ENCODE results near the gene HS1BP3. TPM values are rescaled to one million over a fixed set of nuclear protein-coding genes. Genes with fewer than 3 reads are reported as not detected.

The HS1BP3 gene
- total RNA-seq, 1 donor from 2014 or later: 19.6 TPM

- no peak for DNase-seq (ENCODE audit: low read depth, low spot score)
- Mint-ChIP-seq H3K27ac (ENCODE audit: unreplicated experiment) (no peak overlapping the region), H3K36me3 (ENCODE audit: low read depth) (peaks cover 6% of the 10 kb centered on the region), H3K4me3 (no peak overlapping the region), H3K27me3 (ENCODE audit: low read depth) (peaks cover 8% of the 10 kb centered on the region), H3K4me1 (peaks cover 52% of the 10 kb centered on the region), H3K9me3 (no peaks in the 10 kb centered on the region)
- no peak for TF ChIP-seq CTCF (conservative IDR thresholded peaks at IDR 0.05)
Observed at GRCh38 chr2:20624156-20624883, 26.6 kb downstream of the HS1BP3 start.

GRCh38 chr2:20623741-20624155, 27.1 kb downstream of the HS1BP3 start:
- H3K36me3 Mint-ChIP-seq (ENCODE audit: low read depth): peaks cover 6% of the 10 kb centered on the region
- DNase-seq (ENCODE audit: low read depth, low spot score): no peak
- no peaks in the 10 kb centered on the region for H3K9me3 Mint-ChIP-seq
- H3K27me3 Mint-ChIP-seq (ENCODE audit: low read depth): peaks cover 8% of the 10 kb centered on the region
- H3K4me3 Mint-ChIP-seq: no peak overlapping the region
- H3K4me1 Mint-ChIP-seq: peaks cover 49% of the 10 kb centered on the region
- H3K27ac Mint-ChIP-seq (ENCODE audit: unreplicated experiment): no peak overlapping the region
- no peak for TF ChIP-seq CTCF (conservative IDR thresholded peaks at IDR 0.05)

- Mint-ChIP-seq H3K36me3 (ENCODE audit: low read depth) (peaks cover 6% of the 10 kb centered on the region), H3K9me3 (no peaks in the 10 kb centered on the region), H3K27me3 (ENCODE audit: low read depth) (peaks cover 6% of the 10 kb centered on the region), H3K4me3 (no peak overlapping the region), H3K4me1 (peaks cover 44% of the 10 kb centered on the region), H3K27ac (ENCODE audit: unreplicated experiment) (no peak overlapping the region)
- no peak for TF ChIP-seq CTCF (conservative IDR thresholded peaks at IDR 0.05)
- no peak for DNase-seq (ENCODE audit: low read depth, low spot score)
Observed at GRCh38 chr2:20623241-20623640, 27.7 kb downstream of the HS1BP3 start.

GRCh38 chr2:20622731-20623130, 28.2 kb downstream of the HS1BP3 start:
- peaks cover 43% of the 10 kb centered on the region for H3K4me1 Mint-ChIP-seq
- no peak for TF ChIP-seq CTCF (conservative IDR thresholded peaks at IDR 0.05)
- H3K9me3 Mint-ChIP-seq: no peaks in the 10 kb centered on the region
- peaks cover 6% of the 10 kb centered on the region for H3K27me3 Mint-ChIP-seq (ENCODE audit: low read depth)
- DNase-seq (ENCODE audit: low read depth, low spot score): no peak
- peaks cover 6% of the 10 kb centered on the region for H3K36me3 Mint-ChIP-seq (ENCODE audit: low read depth)
- no peak overlapping the region for H3K4me3 Mint-ChIP-seq
- H3K27ac Mint-ChIP-seq (ENCODE audit: unreplicated experiment): no peak overlapping the region

GRCh38 chr2:20622296-20622686, 28.6 kb downstream of the HS1BP3 start:
- peaks cover 6% of the 10 kb centered on the region for H3K36me3 Mint-ChIP-seq (ENCODE audit: low read depth)
- H3K27me3 Mint-ChIP-seq (ENCODE audit: low read depth): peaks cover 6% of the 10 kb centered on the region
- no peak for DNase-seq (ENCODE audit: low read depth, low spot score)
- H3K4me3 Mint-ChIP-seq: no peak overlapping the region
- no peak overlapping the region for H3K27ac Mint-ChIP-seq (ENCODE audit: unreplicated experiment)
- H3K9me3 Mint-ChIP-seq: no peaks in the 10 kb centered on the region
- no peak for TF ChIP-seq CTCF (conservative IDR thresholded peaks at IDR 0.05)
- H3K4me1 Mint-ChIP-seq: peaks cover 43% of the 10 kb centered on the region

Measured in neural crest cell (in vitro differentiated cells).